ENCODE measurements around the gene DPY19L1. TPM values are rescaled to one million over a fixed set of nuclear protein-coding genes. Genes with fewer than 3 reads are reported as not detected.
"Not testable (repeated sequence)": the region's sequence is repeated elsewhere in the genome, so short reads cannot be mapped to it uniquely, and the experiment has no call there.

The DPY19L1 gene
- total RNA-seq, 2 donors from 2014 or later: 20.3 to 30.9 TPM

- Mint-ChIP-seq H3K4me1 (ENCODE audit: low read depth in 2 of 2) (no peaks in the 10 kb centered on the region), H3K9me3 (peaks cover 3% of the 10 kb centered on the region), H3K36me3 (peaks cover 11% of the 10 kb centered on the region), H3K27me3 (peaks cover 2 to 20% of the 10 kb centered on the region in 2 donors), H3K4me3 (no peak overlapping the region), H3K27ac (no peak overlapping the region)
- DNase-seq (ENCODE audit: low spot score): no peak
- ATAC-seq: no peak
Observed at GRCh38 chr7:34912236-34912635, 125.0 kb downstream of the DPY19L1 start.

DNA sequence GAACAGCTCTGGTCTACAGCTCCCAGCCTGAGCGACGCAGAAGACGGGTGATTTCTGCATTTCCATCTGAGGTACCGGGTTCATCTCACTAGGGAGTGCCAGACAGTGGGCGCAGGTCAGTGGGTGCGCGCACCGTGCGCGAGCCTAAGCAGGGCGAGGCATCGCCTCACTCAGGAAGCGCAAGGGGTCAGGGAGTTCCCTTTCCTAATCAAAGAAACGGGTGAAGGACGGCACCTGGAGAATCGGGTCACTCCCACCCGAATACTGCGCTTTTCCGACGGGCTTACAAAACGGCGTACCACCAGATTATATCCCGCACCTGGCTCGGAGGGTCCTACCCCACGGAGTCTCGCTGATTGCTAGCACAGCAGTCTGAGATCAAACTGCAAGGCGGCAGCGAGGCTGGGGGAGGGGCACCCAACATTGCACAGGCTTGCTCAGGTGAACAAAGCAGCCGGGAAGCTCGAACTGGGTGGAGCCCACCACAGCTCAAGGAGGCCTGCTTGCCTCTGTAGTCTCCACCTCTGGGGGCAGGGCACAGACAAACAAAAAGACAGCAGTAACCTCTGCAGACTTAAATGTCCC is 130.9 kb downstream of the DPY19L1 start:
- not testable (repeated sequence) for H3K9me3 Mint-ChIP-seq; H3K36me3 Mint-ChIP-seq; H3K4me1 Mint-ChIP-seq (ENCODE audit: low read depth in 2 of 2); ATAC-seq; H3K27ac Mint-ChIP-seq; DNase-seq (ENCODE audit: low spot score); H3K4me3 Mint-ChIP-seq
- peaks cover 7 to 25% of the 10 kb centered on the region in 2 donors for H3K27me3 Mint-ChIP-seq

DNA sequence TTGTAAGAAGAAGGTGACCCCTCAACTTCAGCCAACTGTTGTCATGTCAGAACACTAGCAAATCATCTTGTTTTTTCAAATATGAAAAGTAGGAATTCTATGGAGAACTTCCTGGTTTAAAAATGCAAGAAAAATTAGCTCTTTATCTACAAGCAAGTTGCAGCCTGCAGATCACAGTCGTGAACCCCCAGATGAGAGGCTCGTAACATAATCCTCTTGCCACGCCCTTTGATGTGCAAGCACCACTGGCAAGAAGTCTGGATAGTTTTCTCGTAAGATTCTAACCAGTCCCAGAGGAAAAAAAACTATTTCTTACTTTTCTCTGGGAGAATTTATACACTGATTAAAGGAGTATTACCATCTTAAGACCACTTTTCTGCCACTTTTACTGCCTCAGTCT is 132.3 kb downstream of the DPY19L1 start:
- H3K27ac Mint-ChIP-seq: no peak overlapping the region
- peaks cover 7 to 28% of the 10 kb centered on the region in 2 donors for H3K27me3 Mint-ChIP-seq
- H3K4me3 Mint-ChIP-seq: no peak overlapping the region
- H3K9me3 Mint-ChIP-seq: no peaks in the 10 kb centered on the region
- DNase-seq (ENCODE audit: low spot score) (no peak), ATAC-seq (no peak)
- peaks cover 6% of the 10 kb centered on the region for H3K36me3 Mint-ChIP-seq
- no peaks in the 10 kb centered on the region for H3K4me1 Mint-ChIP-seq (ENCODE audit: low read depth in 2 of 2)

DNA sequence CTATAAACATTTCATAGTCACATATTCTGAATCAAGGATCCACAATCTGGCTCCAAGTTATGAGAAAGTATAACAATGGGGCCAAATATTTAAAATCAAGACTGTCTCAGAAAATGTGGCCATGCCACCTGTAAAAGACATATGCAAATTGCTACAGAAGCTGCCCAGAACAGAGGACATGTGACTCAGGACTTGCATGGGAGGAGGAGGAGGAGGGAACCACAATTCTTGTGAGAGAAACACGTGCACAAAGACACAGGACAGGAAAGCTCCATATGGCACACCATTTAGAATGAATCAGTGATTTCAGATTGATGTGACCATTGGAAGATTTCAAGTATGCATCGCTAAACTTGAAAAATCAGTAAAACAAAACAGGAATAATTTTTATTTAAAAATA is 133.4 kb downstream of the DPY19L1 start:
- H3K4me1 Mint-ChIP-seq (ENCODE audit: low read depth in 2 of 2); H3K27ac Mint-ChIP-seq; H3K9me3 Mint-ChIP-seq; ATAC-seq; H3K36me3 Mint-ChIP-seq; DNase-seq (ENCODE audit: low spot score); H3K4me3 Mint-ChIP-seq: not testable (repeated sequence)
- peaks cover 10 to 34% of the 10 kb centered on the region in 2 donors for H3K27me3 Mint-ChIP-seq

- ATAC-seq: no peak
- Mint-ChIP-seq H3K4me1 (ENCODE audit: low read depth in 2 of 2) (no peaks in the 10 kb centered on the region), H3K36me3 (no peaks in the 10 kb centered on the region), H3K9me3 (peaks cover 4% of the 10 kb centered on the region), H3K27me3 (peaks cover 16 to 38% of the 10 kb centered on the region in 2 donors), H3K4me3 (no peak overlapping the region), H3K27ac (no peak overlapping the region)
- DNase-seq (ENCODE audit: low spot score): no peak
Observed at GRCh38 chr7:34902182-34902581, 135.1 kb downstream of the DPY19L1 start.

DNA sequence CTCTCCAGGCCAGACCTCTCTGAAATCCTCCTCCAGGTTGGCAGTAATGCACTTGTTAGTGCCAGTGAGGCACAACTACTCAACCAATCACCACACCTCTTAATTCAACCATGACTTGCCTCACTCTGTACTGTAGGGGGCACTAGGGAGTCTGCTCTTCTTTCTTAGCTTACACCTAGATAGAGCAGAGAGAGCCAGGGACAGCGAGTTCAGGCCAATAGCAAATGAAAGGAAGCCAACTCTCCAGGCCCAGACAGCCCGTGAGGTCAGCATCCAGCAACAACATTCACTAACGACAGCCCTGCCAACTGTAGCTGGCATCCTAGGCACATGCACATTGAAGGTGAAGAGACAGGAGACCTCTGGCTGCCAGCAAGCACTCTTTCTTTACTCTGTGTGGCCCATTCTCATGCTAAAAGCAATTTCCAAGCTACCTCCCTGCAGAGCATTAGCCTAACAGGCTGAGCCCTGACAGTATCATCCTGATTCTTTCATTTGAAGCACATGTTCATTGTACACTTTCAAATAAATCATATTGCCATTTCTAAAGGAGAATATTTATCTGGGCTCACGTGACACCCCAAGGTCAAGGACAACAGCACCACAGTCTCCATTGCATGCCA is 136.3 kb downstream of the DPY19L1 start:
- Mint-ChIP-seq H3K36me3 (no peaks in the 10 kb centered on the region), H3K4me3 (no peak overlapping the region), H3K27ac (no peak overlapping the region), H3K9me3 (peaks cover 4% of the 10 kb centered on the region), H3K27me3 (peaks cover 18 to 43% of the 10 kb centered on the region in 2 donors), H3K4me1 (ENCODE audit: low read depth in 2 of 2) (no peaks in the 10 kb centered on the region)
- ATAC-seq (peak in 1 of 2 donors; percentile 32), DNase-seq (ENCODE audit: low spot score) (no peak)

DNA sequence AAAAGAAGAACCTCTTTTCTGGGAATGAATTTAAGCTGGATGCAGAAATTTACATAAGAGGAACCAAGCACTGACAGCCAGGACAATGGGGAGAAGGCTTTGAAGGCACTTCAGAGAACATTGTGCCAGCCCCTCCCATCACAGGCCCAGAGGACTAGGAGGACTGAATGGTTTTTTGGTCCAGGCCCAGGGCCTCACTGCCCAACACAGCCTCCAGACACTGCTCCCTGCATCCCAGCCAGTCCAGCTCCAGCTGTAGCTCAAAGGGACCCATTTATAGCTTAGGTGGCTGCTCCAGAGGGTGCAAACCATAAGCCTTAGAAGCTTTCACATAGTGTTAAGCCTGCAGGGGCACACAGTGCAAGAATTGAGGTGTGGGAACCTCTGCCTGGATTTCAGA is 142.1 kb downstream of the DPY19L1 start:
- ATAC-seq (no peak), DNase-seq (ENCODE audit: low spot score) (no peak)
- H3K4me3 Mint-ChIP-seq: no peak overlapping the region
- H3K27ac Mint-ChIP-seq: no peak overlapping the region
- H3K27me3 Mint-ChIP-seq: peaks cover 16 to 48% of the 10 kb centered on the region in 2 donors
- H3K4me1 Mint-ChIP-seq (ENCODE audit: low read depth in 2 of 2): no peaks in the 10 kb centered on the region
- H3K36me3 Mint-ChIP-seq: peaks cover 5% of the 10 kb centered on the region
- peaks cover 7% of the 10 kb centered on the region for H3K9me3 Mint-ChIP-seq

DNA sequence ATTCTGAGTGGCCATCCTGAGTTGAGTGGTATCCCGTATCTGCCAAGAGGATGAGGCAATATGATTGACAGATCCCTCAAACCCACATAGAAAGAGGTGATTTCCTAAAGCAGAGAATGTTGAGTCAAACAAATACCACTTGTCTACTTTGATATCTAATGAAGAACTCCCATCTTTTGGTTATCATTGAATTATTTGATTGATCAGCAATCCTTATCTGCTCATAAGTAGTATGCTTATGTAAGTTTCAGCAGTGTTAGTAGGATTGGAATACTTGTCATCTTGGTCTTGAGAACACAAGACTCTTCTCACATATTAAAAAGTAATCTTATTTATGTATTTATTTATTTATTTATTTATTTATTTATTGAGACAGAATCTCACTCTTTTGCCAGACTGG is 147.3 kb downstream of the DPY19L1 start:
- DNase-seq (ENCODE audit: low spot score) (no peak), ATAC-seq (no peak)
- Mint-ChIP-seq H3K9me3 (peaks cover 3% of the 10 kb centered on the region), H3K4me3 (no peak overlapping the region), H3K36me3 (peaks cover 4% of the 10 kb centered on the region), H3K4me1 (ENCODE audit: low read depth in 2 of 2) (no peaks in the 10 kb centered on the region), H3K27me3 (peaks cover 11 to 43% of the 10 kb centered on the region in 2 donors), H3K27ac (no peak overlapping the region)

DNA sequence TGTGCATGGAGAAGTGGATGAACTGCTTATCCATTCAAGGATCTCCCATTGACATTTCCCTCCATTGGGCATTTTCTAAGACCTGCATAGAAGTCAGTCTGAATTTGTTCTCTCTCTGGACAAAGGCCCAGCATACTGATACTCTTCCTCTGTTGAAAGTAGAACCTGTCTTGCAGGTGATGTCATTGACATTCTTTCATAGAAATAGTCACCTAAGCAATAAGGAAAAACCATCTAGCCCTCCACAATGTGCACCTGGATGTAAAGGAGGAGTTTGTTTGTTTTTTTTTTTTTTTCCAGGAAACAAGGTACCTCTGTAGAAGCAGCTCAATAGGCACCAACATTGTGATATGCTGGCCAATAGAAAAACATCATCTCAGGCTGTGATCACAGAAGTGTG is 150.4 kb downstream of the DPY19L1 start:
- Mint-ChIP-seq H3K27ac (no peak overlapping the region), H3K36me3 (peaks cover 7% of the 10 kb centered on the region)

DNA sequence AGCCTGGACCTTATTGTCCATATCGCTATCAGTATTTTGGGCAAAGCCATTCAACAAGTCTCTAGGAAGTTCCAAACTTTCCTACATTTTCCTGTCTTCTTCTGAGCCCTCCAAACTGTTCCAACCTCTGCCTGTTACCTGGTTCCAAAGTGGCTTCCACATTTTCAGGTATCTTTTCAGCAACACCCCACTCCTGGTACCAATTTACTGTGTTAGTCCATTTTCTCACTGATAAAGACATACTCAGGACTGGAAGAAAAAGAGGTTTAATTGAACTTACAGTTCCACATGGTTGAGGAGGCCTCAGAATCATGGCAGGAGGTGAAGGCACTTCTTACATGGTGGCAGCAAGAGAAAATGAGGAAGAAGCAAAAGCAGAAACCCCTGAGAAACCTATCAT is 153.4 kb downstream of the DPY19L1 start:
- not testable (repeated sequence) for H3K4me1 Mint-ChIP-seq (ENCODE audit: low read depth in 2 of 2); ATAC-seq; H3K27ac Mint-ChIP-seq; H3K36me3 Mint-ChIP-seq; H3K4me3 Mint-ChIP-seq; DNase-seq (ENCODE audit: low spot score)
- Mint-ChIP-seq H3K9me3 (peaks cover 11% of the 10 kb centered on the region), H3K27me3 (peaks cover 5 to 33% of the 10 kb centered on the region in 2 donors)

More for the DNA sequence above, 150.4 kb downstream of the DPY19L1 start:
- no peak overlapping the region for H3K4me3 Mint-ChIP-seq
- H3K27me3 Mint-ChIP-seq: peaks cover 11 to 33% of the 10 kb centered on the region in 2 donors
- no peak for DNase-seq (ENCODE audit: low spot score)
- no peak for ATAC-seq
- no peaks in the 10 kb centered on the region for H3K4me1 Mint-ChIP-seq (ENCODE audit: low read depth in 2 of 2)
- H3K9me3 Mint-ChIP-seq: peaks cover 10% of the 10 kb centered on the region

GRCh38 chr7:34879871-34880270 is 157.4 kb downstream of the DPY19L1 start:
- ATAC-seq: no peak
- H3K9me3 Mint-ChIP-seq: peaks cover 11% of the 10 kb centered on the region
- H3K4me3 Mint-ChIP-seq: no peak overlapping the region

GRCh38 chr7:34878944-34879735 is 158.1 kb downstream of the DPY19L1 start:
- ATAC-seq; DNase-seq (ENCODE audit: low spot score); H3K27ac Mint-ChIP-seq; H3K36me3 Mint-ChIP-seq; H3K4me1 Mint-ChIP-seq (ENCODE audit: low read depth in 2 of 2); H3K4me3 Mint-ChIP-seq: not testable (repeated sequence)
- peaks cover 11% of the 10 kb centered on the region for H3K9me3 Mint-ChIP-seq
- peaks cover 6 to 16% of the 10 kb centered on the region in 2 donors for H3K27me3 Mint-ChIP-seq

More at GRCh38 chr7:34879871-34880270, 157.4 kb downstream of the DPY19L1 start:
- DNase-seq (ENCODE audit: low spot score): no peak
- Mint-ChIP-seq H3K4me1 (ENCODE audit: low read depth in 2 of 2) (no peaks in the 10 kb centered on the region), H3K36me3 (peaks cover 7% of the 10 kb centered on the region), H3K27ac (no peak overlapping the region), H3K27me3 (peaks cover 6 to 16% of the 10 kb centered on the region in 2 donors)
